Naive B cell (primary cell): Measurements from ENCODE around the gene RNU6-9. TPM values are rescaled to one million over a fixed set of nuclear protein-coding genes. Genes with fewer than 3 reads are reported as not detected.
A peak's percentile ranks its signal among the peaks of the same experiment; 100 is the strongest.

ENCODE experiments used
- ATAC-seq, 2 donors: fragments of 150-1000 bp; cut with Tn5 transposase; 2 replicates each; pipeline ENCODE4 v1.10.0; 2021; ENCODE audit warnings: low read depth in 2 of 2, mild to moderate bottlenecking in 2 of 2, moderate library complexity in 2 of 2
- DNase-seq: peaks from one replicate; pipeline ENCODE4 v3.0.0; 2022
- H3K27ac Mint-ChIP-seq, 6 donors: one replicate each; pipeline ENCODE4 v1.8.0; 2020 to 2022; ENCODE audit warnings: mild to moderate bottlenecking in 6 of 6, mixed read lengths in 6 of 6, moderate library complexity in 5 of 6, inconsistent platforms in 2 of 6
- H3K27me3 Mint-ChIP-seq, 3 donors: one replicate each; pipeline ENCODE4 v1.8.0; 2021 to 2022; ENCODE audit warnings: mixed read lengths in 3 of 3, mild to moderate bottlenecking in 1 of 3
- H3K36me3 Mint-ChIP-seq, 2 donors: one replicate each; pipeline ENCODE4 v1.8.0; 2020 to 2022; ENCODE audit warnings: mixed read lengths in 2 of 2, inconsistent platforms in 1 of 2, mild to moderate bottlenecking in 1 of 2
- H3K4me1 Mint-ChIP-seq, 3 donors: one replicate each; pipeline ENCODE4 v1.8.0; 2020 to 2022; ENCODE audit warnings: mixed read lengths in 3 of 3, inconsistent platforms in 1 of 3, mild to moderate bottlenecking in 1 of 3, moderate library complexity in 1 of 3
- H3K4me3 Mint-ChIP-seq, 8 donors: one replicate each; pipeline ENCODE4 v1.8.0; 2020 to 2022; ENCODE audit warnings: mild to moderate bottlenecking in 8 of 8, mixed read lengths in 8 of 8, moderate library complexity in 8 of 8, inconsistent platforms in 2 of 8
- H3K9me3 Mint-ChIP-seq, 7 donors: one replicate each; pipeline ENCODE4 v1.8.0; 2020 to 2022; ENCODE audit warnings: mixed read lengths in 7 of 7, mild to moderate bottlenecking in 5 of 7, inconsistent platforms in 2 of 7, moderate library complexity in 1 of 7
- polyA plus RNA-seq, 6 donors: library from polyadenylated mRNA; unstranded; fragments of 300-500 nt; fragmentation: Illumina TruSeq; gene quantifications; one replicate each; pipeline ENCODE4 v1.2.3, GENCODE V29; 2021; ENCODE audit warnings: low read depth in 6 of 6

RNU6-9 gene
- polyA plus RNA-seq, 6 donors from 2014 or later: not detected

GRCh38 chr19:934865-935479 lies 41.7 kb downstream of the RNU6-9 start:
- Mint-ChIP-seq H3K36me3 (no peaks in the 10 kb centered on the region), H3K9me3 (peaks cover 0 to 4% (median 0%) of the 10 kb centered on the region in 7 donors), H3K4me1 (peaks cover 19 to 41% (median 22%) of the 10 kb centered on the region in 3 donors), H3K27me3 (no peaks in the 10 kb centered on the region), H3K27ac (peak overlapping the region in 2 of 6 donors; percentile 16 to 76), H3K4me3 (no peak overlapping the region)
- ATAC-seq: peak in 1 of 2 donors; percentile 41
- DNase-seq: no peak

GRCh38 chr19:936175-936546 lies 42.9 kb downstream of the RNU6-9 start:
- H3K27me3 Mint-ChIP-seq: no peaks in the 10 kb centered on the region
- H3K9me3 Mint-ChIP-seq: peaks cover 0 to 4% (median 0%) of the 10 kb centered on the region in 7 donors
- ATAC-seq: no peak
- DNase-seq: no peak
- peaks cover 24 to 48% (median 28%) of the 10 kb centered on the region in 3 donors for H3K4me1 Mint-ChIP-seq
- H3K27ac Mint-ChIP-seq: peak overlapping the region in 1 of 6 donors; percentile 36
- no peak overlapping the region for H3K4me3 Mint-ChIP-seq
- no peaks in the 10 kb centered on the region for H3K36me3 Mint-ChIP-seq

- Mint-ChIP-seq H3K27me3 (no peaks in the 10 kb centered on the region), H3K27ac (peak overlapping the region; percentile 12 to 86 (median 76)), H3K36me3 (no peaks in the 10 kb centered on the region), H3K4me3 (peak overlapping the region in 2 of 8 donors; percentile 22 to 42), H3K9me3 (peaks cover 0 to 4% (median 0%) of the 10 kb centered on the region in 7 donors), H3K4me1 (peaks cover 26 to 51% (median 29%) of the 10 kb centered on the region in 3 donors)
- peak in 1 of 2 donors; percentile 15 for ATAC-seq
- DNase-seq: no peak
Observed at GRCh38 chr19:937259-937694, 44.0 kb downstream of the RNU6-9 start.

- Mint-ChIP-seq H3K27ac (peak overlapping the region in 4 of 6 donors; percentile 35 to 82 (median 77)), H3K9me3 (peaks cover 0 to 4% (median 0%) of the 10 kb centered on the region in 7 donors), H3K4me3 (peak overlapping the region in 1 of 8 donors; percentile 51), H3K27me3 (no peaks in the 10 kb centered on the region), H3K4me1 (peaks cover 19 to 40% (median 24%) of the 10 kb centered on the region in 3 donors), H3K36me3 (no peaks in the 10 kb centered on the region)
- DNase-seq (no peak), ATAC-seq (no peak)
Observed at GRCh38 chr19:938233-938923, 45.1 kb downstream of the RNU6-9 start.

GRCh38 chr19:939439-939838 lies 46.2 kb downstream of the RNU6-9 start:
- ATAC-seq (no peak), DNase-seq (no peak)
- peaks cover 19 to 35% (median 24%) of the 10 kb centered on the region in 3 donors for H3K4me1 Mint-ChIP-seq
- H3K36me3 Mint-ChIP-seq: no peaks in the 10 kb centered on the region
- peaks cover 0 to 4% (median 0%) of the 10 kb centered on the region in 7 donors for H3K9me3 Mint-ChIP-seq
- peak overlapping the region in 3 of 8 donors; percentile 81 to 87 (median 83) for H3K4me3 Mint-ChIP-seq
- no peaks in the 10 kb centered on the region for H3K27me3 Mint-ChIP-seq
- H3K27ac Mint-ChIP-seq: peak overlapping the region in 3 of 6 donors; percentile 44 to 89 (median 73)

- H3K27me3 Mint-ChIP-seq: no peaks in the 10 kb centered on the region
Observed at GRCh38 chr19:939922-940321, 46.6 kb downstream of the RNU6-9 start.

GRCh38 chr19:940591-941291 lies 47.5 kb downstream of the RNU6-9 start:
- peaks cover 19 to 32% (median 26%) of the 10 kb centered on the region in 3 donors for H3K4me1 Mint-ChIP-seq
- peak overlapping the region in 4 of 6 donors; percentile 74 to 94 (median 91) for H3K27ac Mint-ChIP-seq
- peaks cover 0 to 4% (median 0%) of the 10 kb centered on the region in 7 donors for H3K9me3 Mint-ChIP-seq
- peak overlapping the region; percentile 78 to 91 (median 84) for H3K4me3 Mint-ChIP-seq
- no peaks in the 10 kb centered on the region for H3K27me3 Mint-ChIP-seq
- peak; percentile 72 for DNase-seq
- no peaks in the 10 kb centered on the region for H3K36me3 Mint-ChIP-seq
- peak; percentile 73 to 76 for ATAC-seq

More at GRCh38 chr19:939922-940321, 46.6 kb downstream of the RNU6-9 start:
- DNase-seq (no peak), ATAC-seq (no peak)
- Mint-ChIP-seq H3K27ac (peak overlapping the region; percentile 75 to 93 (median 88)), H3K36me3 (no peaks in the 10 kb centered on the region), H3K4me3 (peak overlapping the region; percentile 78 to 90 (median 83)), H3K4me1 (peaks cover 19 to 37% (median 26%) of the 10 kb centered on the region in 3 donors), H3K9me3 (peaks cover 0 to 4% (median 0%) of the 10 kb centered on the region in 7 donors)

GRCh38 chr19:941292-942132 lies 48.2 kb downstream of the RNU6-9 start:
- H3K4me3 Mint-ChIP-seq: peak overlapping the region; percentile 71 to 91 (median 84)
- peak in 1 of 2 donors; percentile 5 for ATAC-seq
- no peaks in the 10 kb centered on the region for H3K27me3 Mint-ChIP-seq
- H3K36me3 Mint-ChIP-seq: no peaks in the 10 kb centered on the region
- no peak for DNase-seq
- H3K27ac Mint-ChIP-seq: peak overlapping the region in 5 of 6 donors; percentile 74 to 94 (median 89)
- peaks cover 0 to 4% (median 0%) of the 10 kb centered on the region in 7 donors for H3K9me3 Mint-ChIP-seq
- peaks cover 19 to 29% (median 27%) of the 10 kb centered on the region in 3 donors for H3K4me1 Mint-ChIP-seq

- DNase-seq (no peak), ATAC-seq (no peak)
- no peaks in the 10 kb centered on the region for H3K36me3 Mint-ChIP-seq
- H3K4me3 Mint-ChIP-seq: peak overlapping the region in 2 of 8 donors; percentile 53 to 79
- peaks cover 21 to 33% (median 26%) of the 10 kb centered on the region in 3 donors for H3K4me1 Mint-ChIP-seq
- H3K27ac Mint-ChIP-seq: no peak overlapping the region
- peaks cover 0 to 3% (median 0%) of the 10 kb centered on the region in 7 donors for H3K9me3 Mint-ChIP-seq
- no peaks in the 10 kb centered on the region for H3K27me3 Mint-ChIP-seq
Observed at GRCh38 chr19:942133-942645, 48.9 kb downstream of the RNU6-9 start.

Other genes starting within 250 kb of the RNU6-9 start
- gene RNF126, start 230.3 kb upstream of the RNU6-9 start, polyA plus RNA-seq: 10 to 100 TPM; 51.0 to 72.4 (median 59.1) TPM
- 1 to 10 TPM in 4 of 6 donors, under 1 TPM in 1, not detected in 1; 0.77 to 3.6 (median 2.8) TPM for gene FSTL3, start 217.1 kb upstream of the RNU6-9 start, polyA plus RNA-seq
- gene PRSS57, start 198.0 kb upstream of the RNU6-9 start, polyA plus RNA-seq: not detected
- under 1 TPM in 1 of 6 donors, not detected in 5; 0.35 TPM for gene PALM, start 184.5 kb upstream of the RNU6-9 start, polyA plus RNA-seq
- gene MISP, start 142.4 kb upstream of the RNU6-9 start, polyA plus RNA-seq: not detected
- gene PTBP1, start 96.0 kb upstream of the RNU6-9 start, polyA plus RNA-seq: 100 to 1,000 TPM in 5 of 6 donors, 10 to 100 TPM in 1; 70.5 to 209 (median 124) TPM
- gene PLPPR3, start 71.5 kb upstream of the RNU6-9 start, polyA plus RNA-seq: not detected
- not detected for gene AZU1, start 65.6 kb upstream of the RNU6-9 start, polyA plus RNA-seq
- gene PRTN3, start 52.5 kb upstream of the RNU6-9 start, polyA plus RNA-seq: not detected
- gene ELANE, start 41.2 kb upstream of the RNU6-9 start, polyA plus RNA-seq: not detected
- gene CFD, start 33.8 kb upstream of the RNU6-9 start, polyA plus RNA-seq: 1 to 10 TPM in 5 of 6 donors, not detected in 1; 1.2 to 3.2 (median 1.8) TPM
- gene MED16, start 297 bp upstream of the RNU6-9 start, polyA plus RNA-seq: 10 to 100 TPM; 34.0 to 89.4 (median 51.1) TPM
- gene R3HDM4, start 19.7 kb downstream of the RNU6-9 start, polyA plus RNA-seq: 100 to 1,000 TPM; 162 to 209 (median 175) TPM
- under 1 TPM in 4 of 6 donors, not detected in 2; 0.17 to 0.42 (median 0.33) TPM for gene KISS1R, start 23.8 kb downstream of the RNU6-9 start, polyA plus RNA-seq
- gene ARID3A, start 32.6 kb downstream of the RNU6-9 start, polyA plus RNA-seq: 1 to 10 TPM in 1 of 6 donors, under 1 TPM in 5; 0.13 to 1.1 (median 0.59) TPM
- gene WDR18, start 90.9 kb downstream of the RNU6-9 start, polyA plus RNA-seq: 10 to 100 TPM; 39.9 to 64.1 (median 52.5) TPM
- not detected for gene GRIN3B, start 106.9 kb downstream of the RNU6-9 start, polyA plus RNA-seq
- 10 to 100 TPM; 37.2 to 75.5 (median 49.5) TPM for gene TMEM259, start 127.6 kb downstream of the RNU6-9 start, polyA plus RNA-seq
- not detected for gene RNU6-2, start 128.0 kb downstream of the RNU6-9 start, polyA plus RNA-seq
- gene CNN2, start 133.1 kb downstream of the RNU6-9 start, polyA plus RNA-seq: 100 to 1,000 TPM; 408 to 648 (median 492) TPM
- 10 to 100 TPM in 4 of 6 donors, 1 to 10 TPM in 2; 9.4 to 22.5 (median 11.1) TPM for gene ABCA7, start 146.6 kb downstream of the RNU6-9 start, polyA plus RNA-seq
- 100 to 1,000 TPM; 181 to 432 (median 210) TPM for gene ARHGAP45, start 173.7 kb downstream of the RNU6-9 start, polyA plus RNA-seq
- 100 to 1,000 TPM; 134 to 205 (median 174) TPM for gene POLR2E, start 201.9 kb downstream of the RNU6-9 start, polyA plus RNA-seq
- 100 to 1,000 TPM; 235 to 356 (median 314) TPM for gene GPX4, start 210.5 kb downstream of the RNU6-9 start, polyA plus RNA-seq